Mammary epithelial cell (primary cell): ENCODE results near the gene ATP10A.

Experiments used
- EZH2 ChIP-seq: IDR thresholded peaks from 2 replicates; pipeline ENCODE4 v1.6.1; 2012; ENCODE audit warnings: low read length, inconsistent platforms, borderline replicate concordance
- TF ChIP-seq, protein P1 (sequence below), 2 donors: IDR thresholded peaks in 1 of 2; conservative IDR thresholded peaks in 1 of 2; 2 replicates each; pipeline ENCODE4 v1.5.1; 2011 to 2012; ENCODE audit warnings: inconsistent platforms in 2 of 2, low read length in 2 of 2, mild to moderate bottlenecking in 2 of 2, control low read depth in 1 of 2, low read depth in 1 of 2; ENCODE audit not compliant: insufficient read depth in 1 of 2; ENCODE audit errors: extremely low read depth in 1 of 2

DNA sequence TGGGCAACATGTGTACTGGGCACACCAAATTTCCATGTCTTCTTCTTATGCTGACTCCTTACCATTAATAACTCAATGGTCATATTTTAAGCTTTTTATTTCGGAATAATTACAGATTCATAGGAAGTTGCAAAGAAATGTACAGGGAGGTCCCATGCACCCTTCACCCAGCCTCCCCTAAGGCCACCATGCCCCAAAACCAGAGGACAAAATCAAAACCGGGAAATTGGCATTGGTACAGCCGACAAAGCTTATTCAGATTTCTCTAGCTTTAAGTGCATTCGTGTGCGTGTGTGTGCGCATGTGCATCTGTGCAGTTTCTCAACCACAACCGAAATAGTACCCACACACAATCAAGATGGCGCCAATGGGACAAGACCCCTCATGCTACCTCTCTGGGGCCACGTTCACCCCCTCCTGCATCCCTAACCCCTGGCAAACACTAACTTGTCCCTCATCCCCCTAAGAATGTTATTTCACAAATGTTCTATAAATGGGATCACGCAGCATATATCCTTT, 23.4 kb downstream of the ATP10A start:
- TF ChIP-seq, protein P1, sequence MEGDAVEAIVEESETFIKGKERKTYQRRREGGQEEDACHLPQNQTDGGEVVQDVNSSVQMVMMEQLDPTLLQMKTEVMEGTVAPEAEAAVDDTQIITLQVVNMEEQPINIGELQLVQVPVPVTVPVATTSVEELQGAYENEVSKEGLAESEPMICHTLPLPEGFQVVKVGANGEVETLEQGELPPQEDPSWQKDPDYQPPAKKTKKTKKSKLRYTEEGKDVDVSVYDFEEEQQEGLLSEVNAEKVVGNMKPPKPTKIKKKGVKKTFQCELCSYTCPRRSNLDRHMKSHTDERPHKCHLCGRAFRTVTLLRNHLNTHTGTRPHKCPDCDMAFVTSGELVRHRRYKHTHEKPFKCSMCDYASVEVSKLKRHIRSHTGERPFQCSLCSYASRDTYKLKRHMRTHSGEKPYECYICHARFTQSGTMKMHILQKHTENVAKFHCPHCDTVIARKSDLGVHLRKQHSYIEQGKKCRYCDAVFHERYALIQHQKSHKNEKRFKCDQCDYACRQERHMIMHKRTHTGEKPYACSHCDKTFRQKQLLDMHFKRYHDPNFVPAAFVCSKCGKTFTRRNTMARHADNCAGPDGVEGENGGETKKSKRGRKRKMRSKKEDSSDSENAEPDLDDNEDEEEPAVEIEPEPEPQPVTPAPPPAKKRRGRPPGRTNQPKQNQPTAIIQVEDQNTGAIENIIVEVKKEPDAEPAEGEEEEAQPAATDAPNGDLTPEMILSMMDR (conservative IDR thresholded peaks at IDR 0.05 in 1 of 2, IDR thresholded peaks at IDR 0.05 in 1 of 2; ENCODE audit: extremely low read depth in 1 of 2, insufficient read depth in 1 of 2, low read depth in 1 of 2, low read length in 2 of 2), result no peak
- no peak for TF ChIP-seq EZH2
